DOHH2 (cell line): ENCODE measurements around the gene PSMD11.

Experiments used
- H3F3A ChIP-seq: fragments of 200-600 bp; sonication (generic), shearing (Covaris generic); 2 replicates; pipeline ENCODE4 v1.6.0; 2016; ENCODE audit warnings: antibody characterized with exemption, mild to moderate bottlenecking; ENCODE audit not compliant: control insufficient read depth, insufficient read depth
- H3K27ac ChIP-seq: fragments of 200-600 bp; sonication (generic); 2 replicates; pipeline ENCODE4 v1.5.1; 2014; ENCODE audit warnings: low read depth, mild to moderate bottlenecking, low read length, moderate library complexity
- H3K27me3 ChIP-seq: fragments of 200-600 bp; sonication (generic); 2 replicates; pipeline ENCODE4 v1.6.1; 2014; ENCODE audit warnings: mild to moderate bottlenecking, low read length, mixed read lengths; ENCODE audit not compliant: control insufficient read depth
- H3K36me3 ChIP-seq: fragments of 200-600 bp; sonication (generic); 2 replicates; pipeline ENCODE4 v1.6.1; 2014; ENCODE audit warnings: mild to moderate bottlenecking, low read length, moderate library complexity, mixed read lengths; ENCODE audit not compliant: control insufficient read depth
- H3K4me1 ChIP-seq: fragments of 200-600 bp; sonication (generic); 2 replicates; pipeline ENCODE4 v1.6.1; 2014; ENCODE audit warnings: mild to moderate bottlenecking, low read length, mixed read lengths; ENCODE audit not compliant: control insufficient read depth
- H3K4me2 ChIP-seq: fragments of 200-600 bp; sonication (generic); 2 replicates; pipeline ENCODE4 v1.6.0; 2014; ENCODE audit warnings: mild to moderate bottlenecking, low read length, moderate library complexity
- H3K4me3 ChIP-seq: fragments of 200-600 bp; sonication (generic); 2 replicates; pipeline ENCODE4 v1.5.1; 2014; ENCODE audit warnings: mild to moderate bottlenecking, low read length, mixed read lengths
- H3K79me2 ChIP-seq: fragments of 200-600 bp; sonication (generic); 2 replicates; pipeline ENCODE4 v1.6.1; 2014; ENCODE audit warnings: mild to moderate bottlenecking, low read length, mixed read lengths; ENCODE audit not compliant: control insufficient read depth
- H3K9me2 ChIP-seq: fragments of 200-600 bp; sonication (generic); replicated peaks from 2 replicates; pipeline ENCODE4 v1.6.1; 2014; ENCODE audit warnings: mild to moderate bottlenecking, low read length, mixed read lengths; ENCODE audit not compliant: control insufficient read depth
- H3K9me3 ChIP-seq: fragments of 200-600 bp; sonication (generic); 2 replicates; pipeline ENCODE4 v1.6.1; 2014; ENCODE audit warnings: antibody characterized with exemption, low read length, mixed read lengths; ENCODE audit not compliant: control insufficient read depth, insufficient read depth
- H4K20me1 ChIP-seq: fragments of 200-600 bp; sonication (generic); 2 replicates; pipeline ENCODE4 v1.6.0; 2014; ENCODE audit warnings: low read depth, mild to moderate bottlenecking, antibody characterized with exemption, low read length, moderate library complexity; ENCODE audit not compliant: control insufficient read depth, insufficient read depth
- CTCF ChIP-seq: fragments of 200-600 bp; sonication (generic); IDR thresholded peaks from one replicate; pipeline ENCODE4 v1.5.1; 2014; ENCODE audit warnings: antibody characterized with exemption, mild to moderate bottlenecking, low read depth, low read length; ENCODE audit not compliant: poor library complexity, severe bottlenecking
- EZH2phosphoT487 ChIP-seq: fragments of 200-600 bp; sonication (generic); IDR thresholded peaks from 2 replicates; pipeline ENCODE4 v1.6.1; 2017; ENCODE audit warnings: borderline replicate concordance, mild to moderate bottlenecking, antibody characterized with exemption, low read length, moderate library complexity, mixed read lengths

PSMD11 gene

GRCh38 chr17:32515677-32516383, 71.5 kb downstream of the PSMD11 start:
- TF ChIP-seq EZH2phosphoT487 (no peak), CTCF (no peak)
- Histone ChIP-seq H3K27ac (no peak overlapping the region), H3K4me1 (peaks cover 62% of the 10 kb centered on the region), H3K9me2 (no peaks in the 10 kb centered on the region), H3K9me3 (no peaks in the 10 kb centered on the region), H3K79me2 (no peaks in the 10 kb centered on the region), H4K20me1 (no peaks in the 10 kb centered on the region), H3K4me2 (no peak overlapping the region), H3K27me3 (peaks cover 75% of the 10 kb centered on the region), H3K36me3 (no peaks in the 10 kb centered on the region), H3K4me3 (no peak overlapping the region), H3F3A (0 out of 2 replicates have a peak, but pooled peaks cover 2% of the 10 kb centered on the region)

- Histone ChIP-seq H3K4me3 (no peak overlapping the region), H4K20me1 (no peaks in the 10 kb centered on the region), H3K9me3 (no peaks in the 10 kb centered on the region), H3K36me3 (no peaks in the 10 kb centered on the region), H3K27me3 (peaks cover 81% of the 10 kb centered on the region), H3K79me2 (no peaks in the 10 kb centered on the region), H3K4me1 (peaks cover 62% of the 10 kb centered on the region), H3K4me2 (no peak overlapping the region), H3F3A (0 out of 2 replicates have a peak, but pooled peaks cover 2% of the 10 kb centered on the region), H3K9me2 (no peaks in the 10 kb centered on the region), H3K27ac (no peak overlapping the region)
- TF ChIP-seq EZH2phosphoT487 (no peak), CTCF (no peak)
These were observed 72.1 kb downstream of the PSMD11 start for GRCh38 chr17:32516450-32516849.

- no peak overlapping the region for H3K27ac ChIP-seq
- no peaks in the 10 kb centered on the region for H3K36me3 ChIP-seq
- H3K4me2 ChIP-seq: no peak overlapping the region
- H3F3A ChIP-seq: 0 out of 2 replicates have a peak, but pooled peaks cover 2% of the 10 kb centered on the region
- peaks cover 81% of the 10 kb centered on the region for H3K27me3 ChIP-seq
- no peaks in the 10 kb centered on the region for H3K9me2 ChIP-seq
- H3K4me3 ChIP-seq: no peak overlapping the region
- peak; percentile 42; the same call in 1 of the 2 replicates for TF ChIP-seq EZH2phosphoT487
- TF ChIP-seq CTCF: no peak
- peaks cover 61% of the 10 kb centered on the region for H3K4me1 ChIP-seq
- no peaks in the 10 kb centered on the region for H4K20me1 ChIP-seq
- no peaks in the 10 kb centered on the region for H3K9me3 ChIP-seq
- no peaks in the 10 kb centered on the region for H3K79me2 ChIP-seq
These were observed 72.8 kb downstream of the PSMD11 start for GRCh38 chr17:32516940-32517701.
